Measurements from ENCODE around the gene C2orf81. TPM values are rescaled to one million over a fixed set of nuclear protein-coding genes. Genes with fewer than 3 reads are reported as not detected.

C2orf81 gene
- total RNA-seq, 1 experiment from 2014 or later: 2.4 TPM

DNA sequence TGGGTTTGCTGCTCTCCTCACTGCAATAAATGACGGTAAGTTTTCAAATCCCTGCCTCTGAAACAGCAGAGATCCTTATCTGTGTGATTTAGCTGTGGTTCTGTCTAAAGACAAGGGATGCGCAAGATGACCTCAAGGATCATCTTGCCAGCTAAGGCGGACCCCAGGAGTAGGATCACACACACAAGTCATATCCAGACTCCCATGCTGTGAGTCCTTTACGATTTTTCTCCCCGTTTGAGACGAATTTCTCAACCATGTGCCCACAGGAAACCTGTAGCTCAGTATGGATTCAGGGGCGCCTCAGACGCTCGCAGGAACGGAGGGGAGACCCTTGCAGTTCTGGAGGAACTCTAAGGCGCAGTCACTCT is 30.2 kb downstream of the C2orf81 start:
- ChIA-PET POLR2A (ENCODE audit: unreplicated experiment) (interaction anchor here (0.6 to 1.0 kb wide), 3 partner anchors 39 to 49 kb away, joined by 3 to 5 read pairs (median 4); no protein-coding TSS in a partner anchor), CTCF (interaction anchor here (0.5 kb wide), 1 partner anchor 99 kb away, joined by 4 read pairs; no protein-coding TSS in a partner anchor)
- H4K20me1 ChIP-seq (ENCODE audit: low read length): no peaks in the 10 kb centered on the region
- TSS peak; percentile 51 for BruUV-seq (replicated peaks)
- H3K27me3 ChIP-seq (ENCODE audit: low read length): no peaks in the 10 kb centered on the region
- peaks cover 21% of the 10 kb centered on the region for H3K4me1 ChIP-seq (ENCODE audit: insufficient read depth, low read length)
- peak overlapping the region; percentile 92 for H3K4me3 ChIP-seq (ENCODE audit: low read length)
- DNase-seq: peak; percentile 20
- H3K27ac ChIP-seq (ENCODE audit: low read length): no peak overlapping the region
- no peaks in the 10 kb centered on the region for H3K9me3 ChIP-seq (ENCODE audit: low read length)
- peak; percentile 41 for ATAC-seq
- intact Hi-C loops (cut with micrococcal nuclease): no loop called here
- H3K9me2 ChIP-seq (replicated peaks; ENCODE audit: low read length): no peaks in the 10 kb centered on the region
- peak overlapping the region; percentile 99 for H3K4me2 ChIP-seq (ENCODE audit: low read length)
- peak overlapping the region; percentile 93 for H2AFZ ChIP-seq (ENCODE audit: low read length)
- peak overlapping the region; percentile 88 for H3K9ac ChIP-seq (ENCODE audit: low read length)
- peaks cover 53% of the 10 kb centered on the region for H3K79me2 ChIP-seq (ENCODE audit: low read length)
- no peaks in the 10 kb centered on the region for H3F3A ChIP-seq (ENCODE audit: low read length, unreplicated experiment)
- TF ChIP-seq EZH2 (IDR thresholded peaks at IDR 0.05; ENCODE audit: low read length, unreplicated experiment) (no peak), CTCF (conservative IDR thresholded peaks at IDR 0.05; ENCODE audit: low read depth, low read length) (no peak), EZH2phosphoT487 (IDR thresholded peaks at IDR 0.05; ENCODE audit: borderline replicate concordance, low read length) (no peak)
- no peaks in the 10 kb centered on the region for H3K36me3 ChIP-seq (ENCODE audit: low read depth, low read length)

GRCh38 chr2:74390606-74391005 is 30.8 kb downstream of the C2orf81 start:
- Histone ChIP-seq H3K27me3 (ENCODE audit: low read length) (no peaks in the 10 kb centered on the region), H2AFZ (ENCODE audit: low read length) (peak overlapping the region; percentile 93), H3K4me2 (ENCODE audit: low read length) (peak overlapping the region; percentile 99), H3K27ac (ENCODE audit: low read length) (no peak overlapping the region), H3K9me3 (ENCODE audit: low read length) (no peaks in the 10 kb centered on the region), H3K4me1 (ENCODE audit: insufficient read depth, low read length) (peaks cover 21% of the 10 kb centered on the region), H3K9ac (ENCODE audit: low read length) (peak overlapping the region; percentile 88), H3K4me3 (ENCODE audit: low read length) (peak overlapping the region; percentile 92), H3K36me3 (ENCODE audit: low read depth, low read length) (no peaks in the 10 kb centered on the region), H4K20me1 (ENCODE audit: low read length) (no peaks in the 10 kb centered on the region), H3F3A (ENCODE audit: low read length, unreplicated experiment) (no peaks in the 10 kb centered on the region), H3K9me2 (replicated peaks; ENCODE audit: low read length) (no peaks in the 10 kb centered on the region), H3K79me2 (ENCODE audit: low read length) (peaks cover 59% of the 10 kb centered on the region)
- no TSS peak for BruUV-seq (replicated peaks)
- intact Hi-C loops (cut with micrococcal nuclease): no loop called here
- TF ChIP-seq EZH2 (IDR thresholded peaks at IDR 0.05; ENCODE audit: low read length, unreplicated experiment): no peak
- no peak for TF ChIP-seq EZH2phosphoT487 (IDR thresholded peaks at IDR 0.05; ENCODE audit: borderline replicate concordance, low read length)
- TF ChIP-seq CTCF (conservative IDR thresholded peaks at IDR 0.05; ENCODE audit: low read depth, low read length): no peak
- CTCF ChIA-PET: no interaction called here
- POLR2A ChIA-PET (ENCODE audit: unreplicated experiment): interaction anchor here (0.6 kb wide), 1 partner anchor 50 kb away, joined by 4 read pairs; no protein-coding TSS in a partner anchor
- ATAC-seq: no peak
- no peak for DNase-seq

GRCh38 chr2:74387346-74387745 is 34.1 kb downstream of the C2orf81 start:
- Histone ChIP-seq H3K9me2 (replicated peaks; ENCODE audit: low read length) (no peaks in the 10 kb centered on the region), H3K27ac (ENCODE audit: low read length) (no peak overlapping the region), H4K20me1 (ENCODE audit: low read length) (no peaks in the 10 kb centered on the region), H3K9me3 (ENCODE audit: low read length) (no peaks in the 10 kb centered on the region), H3K9ac (ENCODE audit: low read length) (no peak overlapping the region), H3K36me3 (ENCODE audit: low read depth, low read length) (no peaks in the 10 kb centered on the region), H3K79me2 (ENCODE audit: low read length) (peaks cover 76% of the 10 kb centered on the region), H3K4me2 (ENCODE audit: low read length) (no peak overlapping the region), H3K4me1 (ENCODE audit: insufficient read depth, low read length) (peaks cover 25% of the 10 kb centered on the region), H3K27me3 (ENCODE audit: low read length) (no peaks in the 10 kb centered on the region), H2AFZ (ENCODE audit: low read length) (no peak overlapping the region), H3F3A (ENCODE audit: low read length, unreplicated experiment) (no peaks in the 10 kb centered on the region), H3K4me3 (ENCODE audit: low read length) (no peak overlapping the region)
- TF ChIP-seq CTCF (conservative IDR thresholded peaks at IDR 0.05; ENCODE audit: low read depth, low read length) (no peak), EZH2phosphoT487 (IDR thresholded peaks at IDR 0.05; ENCODE audit: borderline replicate concordance, low read length) (no peak), EZH2 (IDR thresholded peaks at IDR 0.05; ENCODE audit: low read length, unreplicated experiment) (no peak)
- no peak for ATAC-seq
- no TSS peak for BruUV-seq (replicated peaks)
- ChIA-PET POLR2A (ENCODE audit: unreplicated experiment) (interaction anchor here (0.6 kb wide), 1 partner anchor 95 kb away, joined by 3 read pairs; no protein-coding TSS in a partner anchor), CTCF (no interaction called here)
- no peak for DNase-seq
- intact Hi-C loops (cut with micrococcal nuclease): no loop called here
